ENCODE data around the gene KIF16B. TPM values are rescaled to one million over a fixed set of nuclear protein-coding genes. Genes with fewer than 3 reads are reported as not detected.

Gene KIF16B
- total and polyA plus RNA-seq, 9 of the 15 experiments (the other 6 are each of a cell fraction or from before 2014, with no cell fraction given) = 1.00 to 10.6 (median 8.5) TPM

DNA sequence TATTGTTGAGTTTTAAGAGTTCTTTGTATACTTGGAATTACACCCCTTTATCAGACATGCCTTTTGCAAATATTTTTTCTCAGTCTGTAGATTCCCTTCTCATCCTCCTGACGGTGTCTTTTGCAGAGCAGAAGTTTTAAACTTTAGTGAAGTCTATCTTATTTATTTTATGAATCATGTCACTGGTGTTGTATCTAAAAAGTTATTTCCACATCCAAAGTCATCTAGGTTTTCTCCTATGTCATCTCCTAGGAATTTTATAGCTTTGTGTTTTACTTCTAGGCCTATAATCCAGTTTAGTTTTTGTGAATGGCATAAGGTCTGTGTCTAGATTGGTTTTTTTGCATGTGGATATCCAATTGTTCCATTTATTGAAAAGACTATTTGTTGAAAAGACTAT is 271.3 kb downstream of the KIF16B start:
- in situ Hi-C loops (cut with MboI) (no loop called here), intact Hi-C loops (cut with micrococcal nuclease) (no loop called here)
- Histone ChIP-seq H3K27ac (ENCODE audit: extremely low read depth, low read depth, low read length) (no peak overlapping the region), H3K4me2 (ENCODE audit: insufficient read depth, low read length) (no peak overlapping the region), H2AFZ (ENCODE audit: low read depth, low read length) (no peak overlapping the region), H3K4me3 (no peak overlapping the region), H3K36me3 (ENCODE audit: control insufficient read depth, insufficient read depth, low read length) (no peaks in the 10 kb centered on the region), H3K79me2 (ENCODE audit: control insufficient read depth, insufficient read depth, low read length) (no peaks in the 10 kb centered on the region), H3K4me1 (replicated peaks in 1 of 2; ENCODE audit: control insufficient read depth in 2 of 2, insufficient read depth in 2 of 2, low read length in 2 of 2) (no peaks in the 10 kb centered on the region), H4K20me1 (replicated peaks; ENCODE audit: control insufficient read depth, insufficient read depth, low read length) (no peaks in the 10 kb centered on the region), H3K9ac (ENCODE audit: insufficient read depth in 1 of 2, low read depth in 2 of 2, low read length in 2 of 2) (no peak overlapping the region), H3K27me3 (ENCODE audit: control insufficient read depth in 2 of 2, insufficient read depth in 2 of 2, low read length in 2 of 2) (no peaks in the 10 kb centered on the region), H3K9me3 (replicated peaks; ENCODE audit: control insufficient read depth, insufficient read depth, low read depth, low read length) (no peaks in the 10 kb centered on the region), H3K9me1 (ENCODE audit: control insufficient read depth, insufficient read depth, low read length) (no peaks in the 10 kb centered on the region)
- TF ChIP-seq ARNT (IDR thresholded peaks at IDR 0.05) (no peak), SLC30A9 (CRISPR knock-in tag; IDR thresholded peaks at IDR 0.05) (no peak), ZNF589 (CRISPR knock-in tag; IDR thresholded peaks at IDR 0.05; ENCODE audit: low read depth) (no peak), DDX20 (tag; IDR thresholded peaks at IDR 0.05; ENCODE audit: low read depth) (no peak), MEIS2 (IDR thresholded peaks at IDR 0.05; ENCODE audit: partially characterized antibody) (no peak), POLR3G (IDR thresholded peaks at IDR 0.05; ENCODE audit: extremely low read depth, insufficient read length, insufficient replicate concordance) (no peak), ZNF584 (CRISPR knock-in tag; IDR thresholded peaks at IDR 0.05; ENCODE audit: low read depth) (no peak), GABPB1 (CRISPR knock-in tag; IDR thresholded peaks at IDR 0.05) (no peak), TARDBP (IDR thresholded peaks at IDR 0.05) (no peak), CHD2 (IDR thresholded peaks at IDR 0.05; ENCODE audit: low read depth, low read length) (no peak), JUN (IDR thresholded peaks at IDR 0.05; ENCODE audit: borderline replicate concordance, low read depth, low read length) (no peak), JUN (CRISPR knock-in tag; IDR thresholded peaks at IDR 0.05; ENCODE audit: borderline replicate concordance) (no peak), ZNF121 (CRISPR knock-in tag; conservative IDR thresholded peaks at IDR 0.05) (no peak), CXXC5 (CRISPR knock-in tag; IDR thresholded peaks at IDR 0.05) (no peak)
- DNase-seq (ENCODE audit: extremely low read depth in 1 of 4, low spot score in 3 of 4) (no peak), FAIRE-seq (no peak), ATAC-seq (no peak)
- CTCF ChIA-PET (ENCODE audit: low intra/inter-chr PET ratio) = no interaction called here
- WGBS (ENCODE audit: insufficient coverage, low coverage, missing lambda C conversion rate) = 33% methylated on average over 1 of the region's 1 CpG
- POLR2A ChIA-PET = no interaction called here
- no TSS peak for BruUV-seq (replicated peaks)
